GM21528 (cell line): ENCODE results near the gene ROR1.

Source experiments
- ATAC-seq: cut with Tn5 transposase; IDR thresholded peaks from one replicate; pipeline ENCODE4 v1.9.1; 2021; ENCODE audit warnings: mild to moderate bottlenecking, moderate library complexity; ENCODE audit not compliant: unreplicated experiment, low FRiP score

The ROR1 gene

GRCh38 chr1:63773815-63774616 is at the start of gene ROR1:
ROR1 (plus strand) TSS chr1:63774017.
- ATAC-seq = peak; percentile 77

- no peak for ATAC-seq
These were observed 49.4 kb upstream of the ROR1 start for GRCh38 chr1:63724375-63724899.

- ATAC-seq = no peak
These were observed 45.1 kb upstream of the ROR1 start for GRCh38 chr1:63728611-63729226.

- ATAC-seq = no peak
These were observed 44.6 kb upstream of the ROR1 start for GRCh38 chr1:63729227-63729620.

GRCh38 chr1:63730211-63730610 is 43.6 kb upstream of the ROR1 start:
- ATAC-seq = no peak

GRCh38 chr1:63731117-63732043 is 42.4 kb upstream of the ROR1 start:
- no peak for ATAC-seq

- ATAC-seq = no peak
These were observed 41.2 kb upstream of the ROR1 start for GRCh38 chr1:63732666-63733065.

GRCh38 chr1:63738772-63739171 is 35.0 kb upstream of the ROR1 start:
- ATAC-seq = no peak

GRCh38 chr1:63739452-63739851 is 34.4 kb upstream of the ROR1 start:
- no peak for ATAC-seq

GRCh38 chr1:63740432-63740831 is 33.4 kb upstream of the ROR1 start:
- ATAC-seq = no peak

GRCh38 chr1:63742526-63742925 is 31.3 kb upstream of the ROR1 start:
- no peak for ATAC-seq

- no peak for ATAC-seq
These were observed 30.0 kb upstream of the ROR1 start for GRCh38 chr1:63743781-63744180.

- ATAC-seq = no peak
These were observed 27.5 kb upstream of the ROR1 start for GRCh38 chr1:63746129-63746864.

GRCh38 chr1:63747445-63747844 is 26.4 kb upstream of the ROR1 start:
- ATAC-seq = no peak

GRCh38 chr1:63748046-63748580 is 25.7 kb upstream of the ROR1 start:
- no peak for ATAC-seq

- ATAC-seq = no peak
These were observed 25.2 kb upstream of the ROR1 start for GRCh38 chr1:63748641-63749040.

- ATAC-seq = no peak
These were observed 23.1 kb upstream of the ROR1 start for GRCh38 chr1:63750721-63751120.

GRCh38 chr1:63752176-63752575 is 21.6 kb upstream of the ROR1 start:
- ATAC-seq = no peak

GRCh38 chr1:63753591-63753990 is 20.2 kb upstream of the ROR1 start:
- no peak for ATAC-seq

- no peak for ATAC-seq
These were observed 17.0 kb upstream of the ROR1 start for GRCh38 chr1:63756839-63757238.
